Stimulated activated CD8-positive, alpha-beta memory T cell treated with anti-CD3 and anti-CD28 coated beads, Interleukin-4, amount 100 ng/mL, for 24 hours (primary cell): ENCODE results near the gene HTR3D.
"Not testable (repeated sequence)": the region's sequence is repeated elsewhere in the genome, so short reads cannot be mapped to it uniquely, and the experiment has no call there.

Experiments used
- DNase-seq: peaks from one replicate; pipeline ENCODE4 v3.0.0-alpha.2; 2020; ENCODE audit warnings: low read depth

HTR3D gene, protein sequence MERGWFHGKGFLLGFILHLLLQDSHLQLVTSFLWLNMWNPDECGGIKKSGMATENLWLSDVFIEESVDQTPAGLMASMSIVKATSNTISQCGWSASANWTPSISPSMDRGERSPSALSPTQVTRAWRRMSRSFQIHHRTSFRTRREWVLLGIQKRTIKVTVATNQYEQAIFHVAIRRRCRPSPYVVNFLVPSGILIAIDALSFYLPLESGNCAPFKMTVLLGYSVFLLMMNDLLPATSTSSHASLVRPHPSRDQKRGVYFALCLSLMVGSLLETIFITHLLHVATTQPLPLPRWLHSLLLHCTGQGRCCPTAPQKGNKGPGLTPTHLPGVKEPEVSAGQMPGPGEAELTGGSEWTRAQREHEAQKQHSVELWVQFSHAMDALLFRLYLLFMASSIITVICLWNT

GRCh38 chr3:184031187-184031792 lies at the start of gene HTR3D:
Gene HTR3D (plus strand): TSS chr3:184031742. CDS start chr3:184031742, 0 bp downstream.
- no peak for DNase-seq

DNA sequence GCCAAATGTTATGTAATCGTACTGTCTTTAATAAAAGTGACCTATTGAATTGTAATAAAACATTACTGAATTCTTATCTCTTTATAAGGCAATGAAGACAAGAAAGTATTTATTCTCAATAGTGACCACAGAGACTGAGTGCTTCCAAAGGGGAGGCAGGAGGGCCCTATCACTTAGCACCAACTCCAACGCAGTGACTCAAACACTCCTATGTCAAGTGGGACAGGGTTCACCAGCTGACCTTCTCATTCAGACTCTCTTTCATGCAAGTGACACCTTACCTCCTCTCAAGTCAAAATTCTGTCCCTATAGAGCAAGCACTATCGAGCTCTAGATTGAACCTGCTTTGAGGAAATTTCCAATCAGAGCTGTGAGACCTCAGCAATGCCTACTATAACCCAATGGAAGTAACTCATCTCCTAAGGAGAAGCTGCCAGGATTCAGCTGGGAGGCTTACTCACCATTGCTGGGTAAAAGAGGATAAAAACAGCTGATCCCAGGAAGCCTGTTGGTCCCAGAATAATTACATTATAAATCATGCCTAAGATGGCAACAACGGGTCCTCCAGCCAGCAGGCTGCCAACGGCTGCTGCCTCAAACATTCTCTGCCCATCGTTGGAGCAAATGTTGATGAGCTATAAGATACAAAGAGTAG lies 49.4 kb upstream of the HTR3D start:
- DNase-seq = no peak

DNA sequence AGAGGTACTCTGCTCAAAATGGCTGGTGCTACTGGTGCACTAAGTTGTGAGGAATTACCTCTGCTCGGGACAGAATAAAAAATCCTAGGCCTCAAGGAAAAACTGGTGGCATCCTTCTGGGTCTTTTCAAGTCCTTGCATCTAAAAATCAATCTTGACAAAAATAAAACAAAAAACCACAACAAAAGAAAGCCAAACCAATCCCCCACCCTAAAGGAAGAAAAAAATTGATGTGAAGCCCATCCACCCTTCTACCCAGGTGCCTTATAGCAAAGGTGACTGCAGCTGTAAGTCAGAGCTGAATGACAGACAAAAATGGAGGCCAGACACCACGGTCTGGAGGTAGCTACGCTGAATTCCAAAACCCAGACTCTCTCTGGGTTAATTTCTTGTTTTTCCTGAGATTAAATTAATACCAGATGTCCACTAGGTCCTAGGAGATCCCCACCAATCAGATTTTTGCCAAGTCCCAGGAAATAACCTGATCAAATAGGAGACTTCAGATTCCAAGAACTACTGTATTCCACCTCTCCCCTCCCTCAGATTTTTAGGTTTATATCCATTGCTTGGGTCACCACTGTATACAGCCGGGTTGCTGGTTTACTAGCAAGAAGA lies 47.3 kb upstream of the HTR3D start:
- no peak for DNase-seq

DNA sequence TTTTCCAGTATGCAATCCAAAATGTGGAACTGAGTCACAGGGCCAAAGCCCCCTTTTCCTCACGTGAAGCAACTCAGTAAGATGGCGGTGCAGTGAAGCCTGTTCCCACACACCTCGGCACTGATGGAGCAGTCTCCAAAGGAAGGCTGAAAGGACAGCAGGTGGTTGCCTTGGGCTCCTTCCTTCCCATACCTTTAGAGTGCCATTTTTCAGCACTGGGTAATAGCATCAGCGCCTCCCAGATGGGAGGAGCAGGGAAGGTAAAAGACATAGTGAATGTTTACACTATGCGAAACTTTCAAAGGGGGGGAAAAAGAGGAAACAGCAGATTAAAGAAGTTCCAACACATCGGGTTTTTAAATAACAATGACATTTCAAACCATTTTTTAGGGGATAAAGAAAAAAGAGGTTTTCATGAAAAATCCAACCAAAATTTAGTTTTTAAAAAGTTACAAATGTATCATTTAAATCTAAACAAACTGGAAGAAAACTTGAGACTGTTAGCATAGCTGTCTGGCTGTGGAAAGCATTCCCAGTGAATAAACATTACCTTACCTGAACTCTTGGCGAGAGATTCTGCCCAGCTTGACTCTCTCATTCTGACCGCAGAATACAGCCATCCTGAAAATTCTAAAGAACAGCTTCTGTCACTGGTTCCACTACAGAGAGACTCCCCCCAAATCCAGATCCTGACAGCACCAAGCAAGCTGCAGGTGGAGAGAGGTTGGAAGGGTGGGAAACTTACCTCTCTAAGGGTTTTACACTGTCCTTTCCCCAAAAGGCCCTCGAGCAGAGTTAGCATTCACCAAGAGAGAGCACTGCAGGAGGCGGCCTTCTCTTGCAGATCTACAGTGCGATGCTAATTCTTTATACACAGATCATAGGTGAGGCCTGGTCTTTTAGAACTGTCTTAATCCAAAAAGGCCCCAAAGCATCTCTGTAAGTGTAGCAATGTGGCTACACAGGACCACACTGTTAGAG lies 46.5 kb upstream of the HTR3D start:
- no peak for DNase-seq

DNA sequence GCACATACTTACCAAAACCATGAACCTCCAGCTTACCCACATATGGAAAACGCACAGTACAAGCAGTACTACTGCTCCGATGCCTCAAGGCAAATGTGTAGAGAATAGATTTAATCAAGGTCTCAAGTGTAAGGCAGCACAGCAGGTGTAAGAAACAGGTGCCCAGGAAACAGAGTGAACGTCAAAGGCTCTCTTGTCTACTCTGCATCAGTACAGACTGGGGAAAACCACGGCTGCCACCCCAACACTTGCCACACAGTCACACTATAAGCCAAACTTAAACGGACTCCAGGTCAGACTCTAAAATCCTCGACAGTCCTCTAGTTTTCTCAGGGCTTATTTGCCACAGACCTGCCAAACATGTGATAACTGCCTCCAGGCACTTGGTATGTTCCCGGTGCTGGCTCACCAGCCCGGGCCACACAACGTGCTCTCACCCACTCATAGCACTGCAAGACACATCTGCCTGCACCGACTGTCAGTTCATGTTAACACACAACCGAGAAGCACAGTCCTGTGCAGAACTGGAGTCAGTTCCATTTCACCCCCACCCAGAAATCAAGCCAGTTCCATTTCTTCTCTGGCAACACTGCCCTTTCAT lies 44.4 kb upstream of the HTR3D start:
- no peak for DNase-seq

- no peak for DNase-seq
Measured at GRCh38 chr3:183988216-183988790, 43.2 kb upstream of the HTR3D start.

DNA sequence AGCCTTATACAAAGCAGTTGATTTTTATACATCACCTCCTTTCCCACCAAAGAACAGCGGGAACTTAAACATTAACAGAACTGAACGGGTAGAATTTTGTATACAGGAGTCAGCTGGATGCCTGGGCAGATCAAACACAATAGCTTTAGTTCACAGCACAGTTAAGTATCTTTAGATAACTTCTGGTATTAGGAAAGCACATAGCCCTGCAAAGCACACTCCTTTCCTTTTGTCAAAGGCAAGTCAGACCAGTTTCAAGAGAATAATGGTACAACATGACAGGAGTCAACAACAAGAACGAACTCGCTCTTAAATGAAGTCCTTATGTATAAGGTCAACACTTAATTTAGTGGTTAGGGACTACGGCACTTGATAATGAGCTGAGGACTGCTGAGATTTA lies 40.1 kb upstream of the HTR3D start:
- no peak for DNase-seq

- no peak for DNase-seq
Measured at GRCh38 chr3:184001761-184002160, 29.8 kb upstream of the HTR3D start.

DNA sequence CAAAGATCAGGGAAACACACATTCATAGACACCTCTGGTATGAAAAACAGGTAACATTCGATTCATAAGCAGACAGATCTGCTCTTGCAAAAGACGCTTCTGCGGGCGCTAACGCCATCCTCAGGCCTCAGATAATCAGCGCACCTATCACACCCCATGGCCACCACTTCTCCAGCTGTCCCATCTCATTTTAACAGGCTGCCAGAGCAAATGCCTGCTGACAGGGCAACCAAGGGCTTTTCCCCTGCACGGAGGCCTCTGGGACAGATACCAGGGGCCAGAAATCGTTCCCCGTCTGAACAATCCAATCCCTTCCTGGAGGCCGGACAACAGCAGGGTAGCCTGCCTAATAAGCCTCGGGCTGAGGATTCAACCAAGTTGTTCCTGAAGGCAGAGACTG lies 29.1 kb upstream of the HTR3D start:
- DNase-seq = no peak

DNA sequence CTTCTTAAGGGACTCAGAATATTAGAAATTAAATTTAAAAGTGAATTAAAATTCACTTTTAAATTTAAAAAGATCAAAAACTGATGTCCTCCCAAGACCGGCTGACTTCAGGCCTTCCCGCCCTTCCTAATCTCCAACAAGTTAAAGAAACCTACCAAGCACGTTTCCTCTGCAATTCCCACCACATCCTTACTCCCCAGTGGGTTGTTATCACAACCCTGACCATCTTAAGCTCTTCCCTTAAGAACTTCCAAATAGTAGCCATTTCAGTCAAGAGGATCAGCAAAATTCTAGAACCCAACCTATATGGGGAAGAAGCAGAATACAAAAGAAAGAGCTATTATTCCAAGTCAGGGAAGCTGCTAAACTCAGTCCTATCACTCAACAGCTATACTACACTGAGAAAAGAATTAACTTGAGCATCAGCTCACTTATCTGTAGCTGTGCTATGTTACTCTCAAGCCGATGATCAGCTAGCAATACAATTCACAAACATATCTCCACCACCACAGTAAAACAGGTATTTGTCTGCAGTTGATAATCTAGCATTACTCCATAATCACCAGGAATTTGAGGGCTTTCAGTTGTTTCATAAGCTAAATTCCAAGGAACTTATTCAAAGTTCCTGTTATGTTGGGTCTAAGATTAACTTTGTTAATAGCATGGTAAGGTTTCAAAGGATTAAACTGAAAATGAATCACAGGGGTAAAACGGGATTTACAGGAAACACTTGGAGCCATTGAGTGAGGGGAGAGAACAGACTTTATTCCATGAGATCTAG lies 28.2 kb upstream of the HTR3D start:
- no peak for DNase-seq

DNA sequence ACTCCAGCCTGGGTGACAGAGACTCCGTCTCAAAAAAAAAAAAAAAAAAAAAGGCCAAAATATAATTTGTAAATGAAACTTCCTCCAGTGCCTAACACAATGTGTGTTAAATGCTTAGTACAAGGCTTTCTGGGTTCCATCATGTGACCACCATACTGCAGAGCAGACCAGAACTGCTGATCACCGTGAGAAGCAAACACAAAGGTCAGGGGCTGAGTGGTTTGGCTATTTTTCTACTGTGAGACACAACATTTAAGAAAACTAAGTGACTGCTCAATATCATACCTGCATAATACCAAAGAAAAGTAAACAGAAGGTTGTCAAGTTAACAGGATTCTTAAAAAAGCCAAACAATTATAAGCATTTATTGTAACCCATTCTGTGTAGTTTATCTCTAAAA lies 27.1 kb upstream of the HTR3D start:
- DNase-seq = no peak

- DNase-seq = no peak
Measured at GRCh38 chr3:184005941-184006507, 25.5 kb upstream of the HTR3D start.

DNA sequence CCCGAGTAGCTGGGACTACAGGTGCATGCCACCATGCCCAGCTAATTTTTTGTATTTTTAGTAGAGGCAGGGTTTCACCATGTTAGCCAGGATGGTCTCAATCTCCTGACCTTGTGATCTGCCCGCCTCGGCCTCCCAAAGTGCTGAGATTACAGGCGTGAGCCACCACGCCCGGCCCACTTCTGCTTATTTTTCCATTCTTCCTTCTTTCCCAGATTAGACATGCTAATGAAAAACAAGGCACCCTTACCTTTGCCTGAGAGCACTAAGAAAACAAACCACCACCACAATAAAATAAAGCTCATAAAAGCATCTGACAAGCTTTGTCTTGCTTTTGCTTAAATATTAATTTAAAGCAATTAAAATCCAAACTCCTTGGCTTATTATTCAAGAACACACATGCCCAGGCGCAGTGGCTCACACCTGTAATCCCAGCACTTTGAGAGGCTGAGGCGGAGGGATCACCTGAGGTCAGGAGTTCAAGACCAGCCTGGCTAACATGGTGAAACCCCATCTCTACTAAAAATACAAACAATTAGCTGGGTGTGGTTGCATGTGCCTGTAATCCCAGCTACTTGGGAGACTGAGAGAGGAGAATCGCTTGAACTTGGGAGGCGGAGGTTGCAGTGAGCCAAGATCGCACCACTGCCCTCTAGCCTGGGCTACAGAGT lies 24.3 kb upstream of the HTR3D start:
- not testable (repeated sequence) for DNase-seq

DNA sequence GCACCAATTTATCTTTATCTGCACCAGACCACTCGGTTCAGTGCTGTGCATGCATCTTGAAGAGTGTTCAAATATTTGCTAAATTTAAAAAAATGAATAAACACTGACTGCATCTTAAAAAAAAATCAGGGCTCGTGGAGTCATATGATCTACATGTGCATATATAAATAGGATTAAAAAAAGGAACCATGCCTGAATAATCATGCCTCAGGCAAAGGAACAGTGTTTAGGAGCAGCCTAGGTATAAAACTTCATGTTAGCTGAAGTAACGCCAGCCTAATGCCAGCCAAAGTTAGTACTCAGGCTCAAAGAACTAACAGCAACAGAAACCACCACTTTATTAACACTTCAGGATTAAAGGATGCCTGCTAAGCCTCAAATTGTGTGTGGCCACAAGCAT lies 23.4 kb upstream of the HTR3D start:
- DNase-seq = no peak

DNA sequence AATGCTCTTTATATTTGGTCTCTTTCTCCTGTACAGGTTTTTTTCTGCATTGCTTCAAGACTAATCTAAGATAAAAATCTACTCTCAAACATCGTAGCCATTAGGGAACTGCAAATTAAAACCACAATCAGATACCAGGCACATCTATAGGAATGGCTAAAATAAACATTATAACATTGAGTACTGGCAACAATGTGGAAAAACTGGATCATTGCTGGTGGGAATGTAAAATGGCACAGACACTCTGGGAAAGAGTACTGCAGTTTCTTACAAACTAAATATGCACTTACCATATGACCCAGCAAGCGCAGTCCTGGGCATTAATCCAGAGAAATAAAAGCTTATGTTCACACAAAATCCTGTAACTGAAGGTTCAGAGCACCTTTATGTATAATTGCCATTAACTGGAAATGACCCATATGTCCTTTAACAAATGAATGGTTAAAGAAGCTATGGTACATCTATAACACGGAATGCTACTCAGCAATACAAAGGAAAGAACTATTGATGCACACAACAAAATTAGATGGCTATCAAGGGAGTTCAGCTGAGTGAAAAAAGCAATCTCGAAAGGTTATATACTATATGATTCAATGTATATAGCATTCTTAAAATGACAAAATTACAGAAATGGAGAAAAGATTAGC lies 20.2 kb upstream of the HTR3D start:
- DNase-seq = no peak

DNA sequence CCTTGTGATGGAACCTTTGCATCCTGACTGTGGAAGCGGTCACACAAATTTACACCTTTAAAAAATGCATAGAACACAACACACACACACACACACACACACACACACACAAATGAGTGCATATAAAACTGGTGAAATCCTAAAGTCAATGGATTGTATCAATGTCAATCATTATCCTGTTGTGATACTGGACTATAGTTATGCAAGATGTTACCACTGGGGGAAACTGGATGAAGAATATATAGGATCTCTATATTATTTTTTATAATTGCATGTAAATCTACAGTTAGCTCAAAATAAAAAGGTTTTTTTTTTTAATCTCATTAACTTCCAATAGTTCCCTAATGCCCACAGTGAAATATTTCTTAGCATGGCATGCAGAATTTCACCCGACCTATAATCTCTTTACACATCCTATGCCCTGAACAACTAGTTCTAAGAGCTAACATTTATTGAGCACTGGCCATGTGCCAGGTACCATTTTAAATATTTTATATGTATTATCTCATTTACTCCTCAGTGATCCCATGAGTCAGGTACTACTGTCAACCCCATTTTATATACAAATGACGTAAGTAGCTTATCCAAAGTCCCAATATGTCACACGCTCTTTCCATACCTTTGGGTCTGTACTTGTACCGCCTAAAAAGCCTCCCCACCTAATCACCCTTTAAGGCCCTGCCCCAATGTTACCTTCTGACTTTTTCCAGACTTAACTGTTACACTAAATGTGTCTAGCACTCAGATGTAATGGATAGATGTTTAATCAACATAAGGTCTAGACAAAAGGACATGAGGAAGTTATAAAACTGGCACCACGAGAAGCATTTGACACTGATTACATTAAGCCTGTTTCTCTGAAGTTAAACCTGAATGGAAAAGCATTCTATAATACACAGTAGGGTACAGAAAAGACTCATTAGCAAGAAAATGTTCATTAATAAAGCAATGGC lies 19.3 kb upstream of the HTR3D start:
- DNase-seq = no peak

- DNase-seq = no peak
Measured at GRCh38 chr3:184015381-184016019, 16.0 kb upstream of the HTR3D start.
